Erythroblast (primary cell): ENCODE data around the gene PTCH1.

Experiments used
- GATA1 ChIP-seq: IDR thresholded peaks from 2 replicates; pipeline ENCODE4 v1.6.1; 2011; ENCODE audit warnings: low read depth, mild to moderate bottlenecking, control low read depth, low read length, moderate library complexity
- POLR2A ChIP-seq: IDR thresholded peaks from 2 replicates; pipeline ENCODE4 v1.6.1; 2011; ENCODE audit warnings: mild to moderate bottlenecking, low read length

DNA sequence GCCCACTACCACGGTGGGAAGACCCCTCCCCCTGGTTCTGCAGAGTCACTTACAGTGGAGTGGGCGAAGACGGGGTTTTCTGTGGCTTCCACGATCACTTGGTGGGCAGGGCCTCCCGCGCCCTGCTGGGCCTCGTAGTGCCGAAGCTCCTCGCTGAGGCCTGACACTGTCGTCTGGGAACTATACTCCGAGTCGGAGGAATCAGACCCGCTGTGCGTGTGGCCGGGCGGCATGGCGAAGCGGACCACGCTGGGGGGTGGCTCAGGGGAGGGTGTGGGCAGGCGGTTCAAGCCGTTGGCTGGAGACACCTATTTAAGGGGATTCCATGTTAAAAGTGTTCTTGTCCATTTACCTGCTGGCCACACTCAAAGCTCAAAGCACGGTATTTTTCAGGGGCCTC, 67.8 kb downstream of the PTCH1 start:
- TF ChIP-seq GATA1 (no peak), POLR2A (no peak)
